Right cardiac atrium (tissue), 5 donors: ENCODE measurements around the gene RAD50. TPM values are rescaled to one million over a fixed set of nuclear protein-coding genes. Genes with fewer than 3 reads are reported as not detected.
"Not testable (repeated sequence)": the region's sequence is repeated elsewhere in the genome, so short reads cannot be mapped to it uniquely, and the experiment has no call there.

Source experiments
- ATAC-seq, 2 donors: fragments of 200-7000 bp; cut with Tn5 transposase; one replicate each; pipeline versions ENCODE4 v1.8.0 to v1.9.1; 2020; ENCODE audit warnings: moderate library complexity in 2 of 2, mild to moderate bottlenecking in 1 of 2
- DNase-seq, 3 donors: peaks; one replicate each; pipeline ENCODE4 v3.0.0-alpha.2; 2020
- H3K27ac ChIP-seq: one replicate; pipeline ENCODE4 v1.5.1; 2013; ENCODE audit warnings: mild to moderate bottlenecking, low read length, control low read depth, moderate library complexity
- H3K27me3 ChIP-seq: one replicate; pipeline ENCODE4 v1.6.1; 2013; ENCODE audit not compliant: control insufficient read depth, insufficient read depth
- H3K4me1 ChIP-seq: one replicate; pipeline ENCODE4 v1.6.1; 2013; ENCODE audit warnings: low read length; ENCODE audit not compliant: control insufficient read depth, insufficient read depth
- H3K4me3 ChIP-seq: one replicate; pipeline ENCODE4 v1.5.1; 2013; ENCODE audit warnings: low read length, control low read depth
- H3K9me3 ChIP-seq: one replicate; pipeline ENCODE4 v1.6.1; 2013; ENCODE audit warnings: low read length; ENCODE audit not compliant: control insufficient read depth
- WGBS: extraction: QIAGEN DNeasy Blood & Tissue Kit; methylation state at CpG from one replicate; pipeline ENCODE4 v1.1.7; 2013; 5-methylcytosine and 5-hydroxymethylcytosine counted together
- intact Hi-C, 4 donors: fragments of 100-400 bp; cut with DNase I; formaldehyde crosslinking; loops; one replicate each; pipeline versions ENCODE4 v1.11.0 to v1.14.0; 2022 to 2023
- polyA plus RNA-seq: library from polyadenylated mRNA; stranded (reverse); fragments of 200-250 nt; gene quantifications from one replicate; pipeline ENCODE4 v1.2.3, GENCODE V29; 2013
- total RNA-seq, 4 donors: library from RNA; stranded (reverse); fragmentation: NEBNext Ultra II Directional; extraction: Animal tissue kit (Norgen Biotek cat#: 25700); gene quantifications; one replicate each; pipeline ENCODE4 v1.2.1, GENCODE V29; 2021
- donor health status: healthy with polysubstance abuse.
- donor health status: DM: no; HTN: yes; CAD: no.
- donor health status: DM: no; HTN: no; CAD: no.
- donor health status: DM: no; HTN: yes; CAD: no; lungs with severe emphysema.
- donor health status: DM: yes; HTN: yes; CAD: no.

RAD50 gene
- total and polyA plus RNA-seq, 5 donors = 8.0 to 32.0 (median 29.1) TPM

GRCh38 chr5:132690156-132690555, 133.4 kb downstream of the RAD50 start:
- intact Hi-C loops = no loop called here
- H3K9me3 ChIP-seq = no peaks in the 10 kb centered on the region
- no peaks in the 10 kb centered on the region for H3K4me1 ChIP-seq
- WGBS = over 99% methylated on average over 3 of the region's 3 CpGs
- DNase-seq = no peak
- ATAC-seq = no peak
- H3K27ac ChIP-seq = no peak overlapping the region
- H3K4me3 ChIP-seq = no peak overlapping the region
- H3K27me3 ChIP-seq = no peaks in the 10 kb centered on the region

DNA sequence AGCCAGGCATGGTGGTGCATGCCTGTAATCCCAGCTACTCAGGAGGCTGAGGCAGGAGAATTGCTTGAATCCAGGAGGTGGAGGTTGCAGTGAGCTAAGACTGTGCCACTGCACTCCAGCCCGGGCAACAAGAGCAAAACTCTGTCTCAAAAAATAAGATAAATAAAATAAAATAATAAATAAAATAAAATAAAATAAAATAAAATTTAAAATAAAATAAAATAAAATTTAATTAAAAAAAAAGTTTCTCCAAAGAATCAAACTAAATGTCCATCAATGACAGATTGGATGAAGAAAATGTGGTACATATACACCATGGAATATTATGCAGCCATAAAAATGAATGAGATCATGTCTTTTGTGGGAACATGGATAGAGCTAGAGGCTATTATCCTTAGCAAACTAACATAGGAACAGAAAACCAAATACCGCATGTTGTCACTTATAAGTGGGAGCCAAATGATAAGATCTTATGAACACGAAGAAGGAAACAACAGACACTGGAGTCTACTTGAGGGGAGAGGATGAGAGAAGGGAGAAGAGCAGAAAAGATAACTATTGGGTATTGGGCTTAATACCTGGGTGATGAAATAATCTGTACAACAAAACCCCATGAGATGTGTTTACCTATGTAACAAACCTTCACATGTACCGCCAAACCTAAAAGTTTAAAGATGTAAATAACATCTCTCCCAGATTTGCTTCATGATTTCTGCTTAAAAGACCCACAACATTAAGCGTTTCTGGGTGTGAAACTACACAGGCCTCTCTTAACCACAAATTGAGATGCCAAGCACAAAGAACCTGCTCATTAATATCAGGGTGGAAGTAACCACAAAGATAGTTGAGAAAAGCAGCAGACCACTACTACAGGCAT, 135.2 kb downstream of the RAD50 start:
- ATAC-seq, intact Hi-C loops: not testable (repeated sequence)
- WGBS = 72% methylated on average over 5 of the region's 5 CpGs

GRCh38 chr5:132692632-132692967, 135.8 kb downstream of the RAD50 start:
- no peak overlapping the region for H3K27ac ChIP-seq
- H3K4me3 ChIP-seq = no peak overlapping the region
- intact Hi-C loops = no loop called here
- H3K4me1 ChIP-seq = no peaks in the 10 kb centered on the region
- DNase-seq (no peak), ATAC-seq (no peak)
- H3K27me3 ChIP-seq = no peaks in the 10 kb centered on the region
- no peaks in the 10 kb centered on the region for H3K9me3 ChIP-seq

More for the DNA sequence above, 135.2 kb downstream of the RAD50 start:
- DNase-seq, H3K4me1 ChIP-seq, H3K9me3 ChIP-seq, H3K27me3 ChIP-seq, H3K4me3 ChIP-seq, H3K27ac ChIP-seq: not testable (repeated sequence)

Other genes starting within 250 kb of the RAD50 start
- gene SLC22A5, start 187.3 kb upstream of the RAD50 start, total RNA-seq = 10 to 100 TPM in 3 of 4 donors, 1 to 10 TPM in 1; 9.3 to 17.5 (median 14.4) TPM
- 5.7 TPM for gene SLC22A5, start 187.3 kb upstream of the RAD50 start, polyA plus RNA-seq
- 10 to 100 TPM in 3 of 4 donors, 1 to 10 TPM in 1; 9.4 to 17.9 (median 13.8) TPM for gene IRF1, start 66.2 kb upstream of the RAD50 start, total RNA-seq
- gene IRF1, start 66.2 kb upstream of the RAD50 start, polyA plus RNA-seq = 11.7 TPM
- gene IL5, start 13.5 kb upstream of the RAD50 start, total RNA-seq = not detected
- gene IL5, start 13.5 kb upstream of the RAD50 start, polyA plus RNA-seq = not detected
- not detected for gene IL13, start 101.2 kb downstream of the RAD50 start, total RNA-seq
- gene IL13, start 101.2 kb downstream of the RAD50 start, polyA plus RNA-seq = not detected
- gene IL4, start 117.0 kb downstream of the RAD50 start, total RNA-seq = not detected
- not detected for gene IL4, start 117.0 kb downstream of the RAD50 start, polyA plus RNA-seq
- gene KIF3A, start 180.6 kb downstream of the RAD50 start, total RNA-seq = 1 to 10 TPM; 7.4 to 9.8 (median 9.2) TPM
- 4.2 TPM for gene KIF3A, start 180.6 kb downstream of the RAD50 start, polyA plus RNA-seq
- gene CCNI2, start 190.4 kb downstream of the RAD50 start, total RNA-seq = under 1 TPM in 1 of 4 donors, not detected in 3; 0.09 TPM
- 0.14 TPM for gene CCNI2, start 190.4 kb downstream of the RAD50 start, polyA plus RNA-seq
- gene SEPTIN8, start 220.3 kb downstream of the RAD50 start, total RNA-seq = 10 to 100 TPM; 25.8 to 33.7 (median 31.0) TPM
- gene SEPTIN8, start 220.3 kb downstream of the RAD50 start, polyA plus RNA-seq = 17.7 TPM